ENCODE measurements around the gene PLXDC2. TPM values are rescaled to one million over a fixed set of nuclear protein-coding genes. Genes with fewer than 3 reads are reported as not detected.

PLXDC2 gene
- total RNA-seq, 1 experiment from 2014 or later = 38.7 TPM

GRCh38 chr10:20040012-20040411 is 223.8 kb downstream of the PLXDC2 start:
- H3K9me3 ChIP-seq (ENCODE audit: control insufficient read depth, low read depth, low read length) = no peaks in the 10 kb centered on the region
- no peak overlapping the region for H3K4me2 ChIP-seq (ENCODE audit: insufficient read depth, insufficient read length, low read length)
- no peaks in the 10 kb centered on the region for H4K20me1 ChIP-seq (ENCODE audit: control insufficient read depth, insufficient read depth, insufficient read length)
- no peak overlapping the region for H2AK5ac ChIP-seq (ENCODE audit: insufficient read length, low read length)
- H3K18ac ChIP-seq (ENCODE audit: insufficient read length, low read depth, low read length) = no peak overlapping the region
- no peak overlapping the region for H2AFZ ChIP-seq (ENCODE audit: low read length)
- no peak overlapping the region for H2BK15ac ChIP-seq (ENCODE audit: low read depth, low read length)
- Mint-ChIP-seq H3K27me3 (ENCODE audit: low read depth) (no peaks in the 10 kb centered on the region), H3K9me3 (no peaks in the 10 kb centered on the region; a peak in 1 of 5 replicates), H3K36me3 (ENCODE audit: insufficient read depth in 1 of 3, low read depth in 3 of 3) (peaks cover 0 to 2% (median 0%) of the 10 kb centered on the region in 3 experiments; a peak in 2 of 7 replicates), H3K4me1 (peaks cover 12 to 13% of the 10 kb centered on the region in 2 experiments), H3K4me3 (no peak overlapping the region), H3K27ac (no peak overlapping the region; a peak in 1 of 7 replicates)
- no peak overlapping the region for H3K14ac ChIP-seq (ENCODE audit: insufficient read depth, low read length)
- H3K79me1 ChIP-seq (ENCODE audit: insufficient read depth, low read depth, low read length, poor library complexity, severe bottlenecking) = no peaks in the 10 kb centered on the region
- H3K9ac ChIP-seq (ENCODE audit: extremely low read depth, insufficient read length, low read length) = no peak overlapping the region
- no peak overlapping the region for H4K8ac ChIP-seq (replicated peaks; ENCODE audit: insufficient read length, low read depth, low read length)
- no peak overlapping the region for H2BK5ac ChIP-seq (ENCODE audit: insufficient read length, low read length)
- DNase-seq = no peak
- H3T11ph ChIP-seq (ENCODE audit: low read length) = no peak overlapping the region
- no peak overlapping the region for H3K23ac ChIP-seq (ENCODE audit: insufficient read length, low read depth, low read length)
- no peaks in the 10 kb centered on the region for H3K4me1 ChIP-seq (ENCODE audit: insufficient read depth, low read length)
- no peaks in the 10 kb centered on the region for H3K79me2 ChIP-seq (ENCODE audit: insufficient read depth, low read length)
- H4K5ac ChIP-seq (ENCODE audit: insufficient read length, low read depth, low read length) = no peak overlapping the region
- H3K56ac ChIP-seq (ENCODE audit: insufficient read length, low read depth, low read length) = no peak overlapping the region
- no CpG with 5 or more reads among the region's 6 CpGs for WGBS (ENCODE audit: extremely low coverage, insufficient read length, low lambda C conversion rate)
- TF ChIP-seq, protein P1, sequence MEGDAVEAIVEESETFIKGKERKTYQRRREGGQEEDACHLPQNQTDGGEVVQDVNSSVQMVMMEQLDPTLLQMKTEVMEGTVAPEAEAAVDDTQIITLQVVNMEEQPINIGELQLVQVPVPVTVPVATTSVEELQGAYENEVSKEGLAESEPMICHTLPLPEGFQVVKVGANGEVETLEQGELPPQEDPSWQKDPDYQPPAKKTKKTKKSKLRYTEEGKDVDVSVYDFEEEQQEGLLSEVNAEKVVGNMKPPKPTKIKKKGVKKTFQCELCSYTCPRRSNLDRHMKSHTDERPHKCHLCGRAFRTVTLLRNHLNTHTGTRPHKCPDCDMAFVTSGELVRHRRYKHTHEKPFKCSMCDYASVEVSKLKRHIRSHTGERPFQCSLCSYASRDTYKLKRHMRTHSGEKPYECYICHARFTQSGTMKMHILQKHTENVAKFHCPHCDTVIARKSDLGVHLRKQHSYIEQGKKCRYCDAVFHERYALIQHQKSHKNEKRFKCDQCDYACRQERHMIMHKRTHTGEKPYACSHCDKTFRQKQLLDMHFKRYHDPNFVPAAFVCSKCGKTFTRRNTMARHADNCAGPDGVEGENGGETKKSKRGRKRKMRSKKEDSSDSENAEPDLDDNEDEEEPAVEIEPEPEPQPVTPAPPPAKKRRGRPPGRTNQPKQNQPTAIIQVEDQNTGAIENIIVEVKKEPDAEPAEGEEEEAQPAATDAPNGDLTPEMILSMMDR (conservative IDR thresholded peaks at IDR 0.05) = no peak
- H3K27me3 ChIP-seq (ENCODE audit: insufficient read depth, low read length) = no peaks in the 10 kb centered on the region
- no peaks in the 10 kb centered on the region for H3K23me2 ChIP-seq (ENCODE audit: insufficient read length, low read depth, low read length, poor library complexity, severe bottlenecking)
- H3K4ac ChIP-seq (ENCODE audit: low read depth, low read length) = no peak overlapping the region
- H2BK20ac ChIP-seq (ENCODE audit: low read depth, low read length, poor library complexity, severe bottlenecking) = no peak overlapping the region
- H2BK120ac ChIP-seq (ENCODE audit: low read depth, low read length, poor library complexity, severe bottlenecking) = no peak overlapping the region
- H3K27ac ChIP-seq (ENCODE audit: insufficient read length, low read depth, low read length) = no peak overlapping the region
- no peak overlapping the region for H2BK12ac ChIP-seq (ENCODE audit: insufficient read length, low read depth, low read length)
- H4K91ac ChIP-seq (ENCODE audit: insufficient read length, low read depth, low read length) = no peak overlapping the region

Measured in H9 (cell line).